HepG2 (cell line): Measurements from ENCODE around the gene NUTF2. TPM values are rescaled to one million over a fixed set of nuclear protein-coding genes. Genes with fewer than 3 reads are reported as not detected.

Experiments
- AHR ChIP-seq: IDR thresholded peaks from 2 replicates; pipeline ENCODE4 v1.6.1; 2018; ENCODE audit warnings: missing genetic modification reagents, missing compliant biosample characterization
- HOXA3 ChIP-seq: sonication (generic); formaldehyde crosslinking; IDR thresholded peaks from 2 replicates; pipeline ENCODE4 v1.5.0; 2020; ENCODE audit warnings: missing genetic modification reagents
- IRF2 ChIP-seq: IDR thresholded peaks from 2 replicates; pipeline ENCODE4 v1.6.1; 2018; ENCODE audit warnings: missing genetic modification reagents, missing compliant biosample characterization
- KDM3A ChIP-seq: IDR thresholded peaks from 2 replicates; pipeline ENCODE4 v1.6.1; 2018; ENCODE audit warnings: low read depth, missing compliant biosample characterization
- PHF21A ChIP-seq: sonication (generic); formaldehyde crosslinking; IDR thresholded peaks from 2 replicates; pipeline ENCODE4 v1.5.0; 2020; ENCODE audit warnings: mild to moderate bottlenecking, missing genetic modification reagents
- PRDM10 ChIP-seq: sonication (generic); formaldehyde crosslinking; IDR thresholded peaks from 2 replicates; pipeline ENCODE4 v1.4.0; 2020; ENCODE audit warnings: low read depth, missing genetic modification reagents
- RBFOX2 ChIP-seq: fragments of 200-400 bp; formaldehyde crosslinking; IDR thresholded peaks from 2 replicates; pipeline ENCODE4 v1.6.1; 2017; ENCODE audit warnings: low read depth, mild to moderate bottlenecking, low read length
- SP5 ChIP-seq: IDR thresholded peaks from 2 replicates; pipeline ENCODE4 v1.6.1; 2016; ENCODE audit warnings: low read depth, borderline replicate concordance
- TCF7L2 ChIP-seq: IDR thresholded peaks from 2 replicates; pipeline ENCODE4 v1.6.1; 2011; ENCODE audit warnings: mild to moderate bottlenecking, low read depth, low read length, moderate library complexity
- ZC3H4 ChIP-seq: sonication (generic); formaldehyde crosslinking; IDR thresholded peaks from 2 replicates; pipeline ENCODE4 v1.4.0; 2020; ENCODE audit warnings: missing genetic modification reagents, borderline replicate concordance
- ZHX1 ChIP-seq: sonication (generic); formaldehyde crosslinking; IDR thresholded peaks from 2 replicates; pipeline ENCODE4 v1.8.1; 2022; ENCODE audit warnings: low read depth, mild to moderate bottlenecking, missing genetic modification reagents
- ZNF180 ChIP-seq: sonication (generic); formaldehyde crosslinking; IDR thresholded peaks from 2 replicates; pipeline ENCODE4 v1.4.0; 2020; ENCODE audit warnings: low read depth, missing genetic modification reagents, borderline replicate concordance
- ZNF569 ChIP-seq: sonication (generic); formaldehyde crosslinking; IDR thresholded peaks from 2 replicates; pipeline ENCODE4 v1.5.0; 2020; ENCODE audit warnings: mild to moderate bottlenecking, missing genetic modification reagents, moderate library complexity, borderline replicate concordance
- ZNF678 ChIP-seq: sonication (generic); formaldehyde crosslinking; IDR thresholded peaks from 2 replicates; pipeline ENCODE4 v1.4.0; 2020; ENCODE audit warnings: mild to moderate bottlenecking, missing genetic modification reagents
- polyA plus RNA-seq, 8 experiments: library from polyadenylated mRNA; depleted of rRNA in 3 of 8; stranded (reverse) in 7 of 8; unstranded in 1 of 8; fragments of >200 nt; fragmentation: Illumina TruSeq in 4 of 8; extraction: Trizol in 4 of 8; gene quantifications; 2 replicates each; pipeline versions ENCODE4 v1.2.1 to v1.2.3, GENCODE V29; 2011 to 2016; ENCODE audit warnings: low read depth in 4 of 8, missing spikeins in 1 of 8, mixed read lengths in 1 of 8; ENCODE audit not compliant: insufficient read depth in 1 of 8
- total RNA-seq, 5 experiments: library from RNA; depleted of rRNA; stranded (reverse); fragments of >200 nt; fragmentation: Illumina TruSeq; extraction: Trizol; gene quantifications; 2 replicates each; pipeline ENCODE4 v1.2.3, GENCODE V29; 2016; ENCODE audit warnings: low read depth in 1 of 5
- TF ChIP-seq, protein P1 (sequence below): sonication (generic); formaldehyde crosslinking; IDR thresholded peaks from 2 replicates; pipeline ENCODE4 v1.5.0; 2020; ENCODE audit warnings: mild to moderate bottlenecking, missing genetic modification reagents
- TF ChIP-seq, protein P2 (sequence below): sonication (generic); formaldehyde crosslinking; conservative IDR thresholded peaks from 2 replicates; pipeline ENCODE4 v1.8.1; 2023; ENCODE audit warnings: missing genetic modification reagents
- TF ChIP-seq, protein P3 (sequence below): sonication (generic); formaldehyde crosslinking; IDR thresholded peaks from 2 replicates; pipeline ENCODE4 v1.4.0; 2020; ENCODE audit warnings: mild to moderate bottlenecking, missing genetic modification reagents

The NUTF2 gene
- total and polyA plus RNA-seq, 2 of the 13 experiments (the other 11 are each of a cell fraction or from before 2014, with no cell fraction given), result 168 to 214 TPM

- TF ChIP-seq AHR (CRISPR knock-in tag) (no peak), TCF7L2 (no peak), ZHX1 (CRISPR knock-in tag) (0 out of 2 replicates have a peak, but pooled peaks have one; percentile 36), PRDM10 (CRISPR knock-in tag) (peak; percentile 92), PHF21A (0 out of 2 replicates have a peak, but pooled peaks have one; percentile 9), ZC3H4 (CRISPR knock-in tag) (no peak), ZNF569 (CRISPR knock-in tag) (no peak), SP5 (peak; percentile 98), KDM3A (CRISPR knock-in tag) (peak; percentile 71; the same call in 1 of the 2 replicates), IRF2 (CRISPR knock-in tag) (peak; percentile 86), HOXA3 (CRISPR knock-in tag) (peak; percentile 84), ZNF678 (CRISPR knock-in tag) (no peak), RBFOX2 (peak; percentile 89), ZNF180 (CRISPR knock-in tag) (no peak)
- TF ChIP-seq, protein P1, sequence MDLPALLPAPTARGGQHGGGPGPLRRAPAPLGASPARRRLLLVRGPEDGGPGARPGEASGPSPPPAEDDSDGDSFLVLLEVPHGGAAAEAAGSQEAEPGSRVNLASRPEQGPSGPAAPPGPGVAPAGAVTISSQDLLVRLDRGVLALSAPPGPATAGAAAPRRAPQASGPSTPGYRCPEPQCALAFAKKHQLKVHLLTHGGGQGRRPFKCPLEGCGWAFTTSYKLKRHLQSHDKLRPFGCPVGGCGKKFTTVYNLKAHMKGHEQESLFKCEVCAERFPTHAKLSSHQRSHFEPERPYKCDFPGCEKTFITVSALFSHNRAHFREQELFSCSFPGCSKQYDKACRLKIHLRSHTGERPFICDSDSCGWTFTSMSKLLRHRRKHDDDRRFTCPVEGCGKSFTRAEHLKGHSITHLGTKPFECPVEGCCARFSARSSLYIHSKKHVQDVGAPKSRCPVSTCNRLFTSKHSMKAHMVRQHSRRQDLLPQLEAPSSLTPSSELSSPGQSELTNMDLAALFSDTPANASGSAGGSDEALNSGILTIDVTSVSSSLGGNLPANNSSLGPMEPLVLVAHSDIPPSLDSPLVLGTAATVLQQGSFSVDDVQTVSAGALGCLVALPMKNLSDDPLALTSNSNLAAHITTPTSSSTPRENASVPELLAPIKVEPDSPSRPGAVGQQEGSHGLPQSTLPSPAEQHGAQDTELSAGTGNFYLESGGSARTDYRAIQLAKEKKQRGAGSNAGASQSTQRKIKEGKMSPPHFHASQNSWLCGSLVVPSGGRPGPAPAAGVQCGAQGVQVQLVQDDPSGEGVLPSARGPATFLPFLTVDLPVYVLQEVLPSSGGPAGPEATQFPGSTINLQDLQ (CRISPR knock-in tag), result no peak
- TF ChIP-seq, protein P2, sequence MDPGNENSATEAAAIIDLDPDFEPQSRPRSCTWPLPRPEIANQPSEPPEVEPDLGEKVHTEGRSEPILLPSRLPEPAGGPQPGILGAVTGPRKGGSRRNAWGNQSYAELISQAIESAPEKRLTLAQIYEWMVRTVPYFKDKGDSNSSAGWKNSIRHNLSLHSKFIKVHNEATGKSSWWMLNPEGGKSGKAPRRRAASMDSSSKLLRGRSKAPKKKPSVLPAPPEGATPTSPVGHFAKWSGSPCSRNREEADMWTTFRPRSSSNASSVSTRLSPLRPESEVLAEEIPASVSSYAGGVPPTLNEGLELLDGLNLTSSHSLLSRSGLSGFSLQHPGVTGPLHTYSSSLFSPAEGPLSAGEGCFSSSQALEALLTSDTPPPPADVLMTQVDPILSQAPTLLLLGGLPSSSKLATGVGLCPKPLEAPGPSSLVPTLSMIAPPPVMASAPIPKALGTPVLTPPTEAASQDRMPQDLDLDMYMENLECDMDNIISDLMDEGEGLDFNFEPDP (CRISPR knock-in tag), result no peak
- TF ChIP-seq, protein P3, sequence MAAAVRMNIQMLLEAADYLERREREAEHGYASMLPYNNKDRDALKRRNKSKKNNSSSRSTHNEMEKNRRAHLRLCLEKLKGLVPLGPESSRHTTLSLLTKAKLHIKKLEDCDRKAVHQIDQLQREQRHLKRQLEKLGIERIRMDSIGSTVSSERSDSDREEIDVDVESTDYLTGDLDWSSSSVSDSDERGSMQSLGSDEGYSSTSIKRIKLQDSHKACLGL (CRISPR knock-in tag), result no peak
Observed at GRCh38 chr16:67806428-67807147, 40.1 kb upstream of the NUTF2 start, which contains the start of the genes RANBP10 and TSNAXIP1 (continued).
